Naive B cell (primary cell): ENCODE results near the gene DTNBP1. TPM values are rescaled to one million over a fixed set of nuclear protein-coding genes. Genes with fewer than 3 reads are reported as not detected.
A peak's percentile ranks its signal among the peaks of the same experiment; 100 is the strongest.

ENCODE experiments used
- ATAC-seq, 2 donors: fragments of 150-1000 bp; cut with Tn5 transposase; 2 replicates each; pipeline ENCODE4 v1.10.0; 2021; ENCODE audit warnings: low read depth in 2 of 2, mild to moderate bottlenecking in 2 of 2, moderate library complexity in 2 of 2
- DNase-seq: peaks from one replicate; pipeline ENCODE4 v3.0.0; 2022
- H3K27ac Mint-ChIP-seq, 6 donors: one replicate each; pipeline ENCODE4 v1.8.0; 2020 to 2022; ENCODE audit warnings: mild to moderate bottlenecking in 6 of 6, mixed read lengths in 6 of 6, moderate library complexity in 5 of 6, inconsistent platforms in 2 of 6
- H3K27me3 Mint-ChIP-seq, 3 donors: one replicate each; pipeline ENCODE4 v1.8.0; 2021 to 2022; ENCODE audit warnings: mixed read lengths in 3 of 3, mild to moderate bottlenecking in 1 of 3
- H3K36me3 Mint-ChIP-seq, 2 donors: one replicate each; pipeline ENCODE4 v1.8.0; 2020 to 2022; ENCODE audit warnings: mixed read lengths in 2 of 2, inconsistent platforms in 1 of 2, mild to moderate bottlenecking in 1 of 2
- H3K4me1 Mint-ChIP-seq, 3 donors: one replicate each; pipeline ENCODE4 v1.8.0; 2020 to 2022; ENCODE audit warnings: mixed read lengths in 3 of 3, inconsistent platforms in 1 of 3, mild to moderate bottlenecking in 1 of 3, moderate library complexity in 1 of 3
- H3K4me3 Mint-ChIP-seq, 8 donors: one replicate each; pipeline ENCODE4 v1.8.0; 2020 to 2022; ENCODE audit warnings: mild to moderate bottlenecking in 8 of 8, mixed read lengths in 8 of 8, moderate library complexity in 8 of 8, inconsistent platforms in 2 of 8
- H3K9me3 Mint-ChIP-seq, 7 donors: one replicate each; pipeline ENCODE4 v1.8.0; 2020 to 2022; ENCODE audit warnings: mixed read lengths in 7 of 7, mild to moderate bottlenecking in 5 of 7, inconsistent platforms in 2 of 7, moderate library complexity in 1 of 7
- polyA plus RNA-seq, 6 donors: library from polyadenylated mRNA; unstranded; fragments of 300-500 nt; fragmentation: Illumina TruSeq; gene quantifications; one replicate each; pipeline ENCODE4 v1.2.3, GENCODE V29; 2021; ENCODE audit warnings: low read depth in 6 of 6

The DTNBP1 gene
- polyA plus RNA-seq, 6 donors from 2014 or later = 60.2 to 108 (median 77.4) TPM

- H3K9me3 Mint-ChIP-seq = no peaks in the 10 kb centered on the region
- H3K27me3 Mint-ChIP-seq = no peaks in the 10 kb centered on the region
- no peak for ATAC-seq
- peak overlapping the region in 2 of 6 donors; percentile 34 to 70 for H3K27ac Mint-ChIP-seq
- H3K4me3 Mint-ChIP-seq = no peak overlapping the region
- no peak for DNase-seq
- H3K4me1 Mint-ChIP-seq = peaks cover 6 to 26% (median 15%) of the 10 kb centered on the region in 3 donors
- peaks cover 2 to 6% of the 10 kb centered on the region in 2 donors for H3K36me3 Mint-ChIP-seq
Observed at GRCh38 chr6:15629487-15629886, 33.3 kb downstream of the DTNBP1 start.

GRCh38 chr6:15628499-15629131 is 34.2 kb downstream of the DTNBP1 start:
- Mint-ChIP-seq H3K27me3 (no peaks in the 10 kb centered on the region), H3K4me3 (no peak overlapping the region), H3K4me1 (peaks cover 6 to 26% (median 15%) of the 10 kb centered on the region in 3 donors), H3K9me3 (no peaks in the 10 kb centered on the region), H3K27ac (peak overlapping the region; percentile 20 to 72 (median 48)), H3K36me3 (peaks cover 0 to 5% of the 10 kb centered on the region in 2 donors)
- ATAC-seq = no peak
- no peak for DNase-seq

DNA sequence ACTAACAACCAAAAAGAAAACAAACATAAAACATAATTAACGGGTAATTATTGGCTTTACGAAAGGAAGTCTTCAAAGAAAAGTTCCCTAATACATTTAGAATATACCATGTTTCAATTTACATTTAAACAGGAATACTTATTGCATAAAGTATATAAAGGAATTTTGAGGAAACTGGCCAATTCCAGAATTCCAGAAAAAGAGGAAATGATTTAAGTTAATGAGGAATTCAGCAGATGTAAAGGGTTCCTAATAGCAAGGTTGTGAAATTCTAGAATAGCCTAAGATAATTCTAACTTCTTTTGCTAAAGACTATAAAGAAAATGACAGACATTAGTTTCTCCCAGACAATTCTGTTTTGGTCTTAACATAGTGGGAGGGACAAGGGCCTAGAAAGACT is 35.0 kb downstream of the DTNBP1 start:
- H3K27ac Mint-ChIP-seq = peak overlapping the region; percentile 21 to 61 (median 54)
- DNase-seq = no peak
- ATAC-seq = no peak
- H3K4me3 Mint-ChIP-seq = no peak overlapping the region
- peaks cover 6 to 26% (median 16%) of the 10 kb centered on the region in 3 donors for H3K4me1 Mint-ChIP-seq
- no peaks in the 10 kb centered on the region for H3K36me3 Mint-ChIP-seq
- H3K27me3 Mint-ChIP-seq = no peaks in the 10 kb centered on the region
- H3K9me3 Mint-ChIP-seq = no peaks in the 10 kb centered on the region

DNA sequence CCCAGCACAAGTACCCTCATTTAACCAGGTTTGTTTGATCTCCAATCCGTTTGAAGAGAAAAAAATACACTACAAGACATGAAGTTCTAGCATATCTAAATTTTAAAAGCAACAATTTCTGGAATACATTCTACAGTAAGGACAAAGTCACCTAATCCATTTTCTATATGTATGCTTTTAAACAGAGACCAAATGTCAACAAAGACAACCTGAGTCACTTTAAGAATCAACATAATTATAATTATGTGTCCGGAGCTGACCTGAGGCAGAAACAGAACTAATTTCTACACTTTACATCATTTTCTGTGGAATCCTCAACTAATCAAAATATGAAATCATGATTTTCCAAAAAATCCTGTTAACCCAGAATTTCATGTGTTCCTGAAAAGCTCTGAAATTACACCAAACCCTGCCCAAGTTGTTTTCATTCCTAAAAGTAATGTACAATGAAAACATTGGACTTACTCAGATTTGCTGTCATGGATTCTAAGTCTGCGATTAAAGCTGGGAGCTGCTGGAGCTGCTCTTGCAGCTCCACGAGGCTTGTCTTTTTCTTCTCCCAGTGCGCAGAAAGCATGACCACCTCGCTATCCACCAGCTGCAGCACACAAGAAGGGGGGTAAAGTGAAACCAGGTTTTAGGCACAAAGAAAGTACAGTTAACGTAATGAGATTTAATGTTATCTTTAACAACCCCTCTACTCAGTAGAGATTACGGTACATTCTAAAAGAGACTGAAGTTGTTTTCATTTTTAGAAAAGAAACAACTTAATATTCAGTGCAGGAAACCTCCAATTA is 35.8 kb downstream of the DTNBP1 start:
- peak overlapping the region in 4 of 6 donors; percentile 58 to 87 (median 80) for H3K27ac Mint-ChIP-seq
- H3K9me3 Mint-ChIP-seq = no peaks in the 10 kb centered on the region
- DNase-seq (no peak), ATAC-seq (no peak)
- peaks cover 6 to 24% (median 20%) of the 10 kb centered on the region in 3 donors for H3K4me1 Mint-ChIP-seq
- no peaks in the 10 kb centered on the region for H3K27me3 Mint-ChIP-seq
- no peak overlapping the region for H3K4me3 Mint-ChIP-seq
- no peaks in the 10 kb centered on the region for H3K36me3 Mint-ChIP-seq

- Mint-ChIP-seq H3K4me3 (no peak overlapping the region), H3K9me3 (no peaks in the 10 kb centered on the region), H3K27me3 (no peaks in the 10 kb centered on the region), H3K27ac (peak overlapping the region in 4 of 6 donors; percentile 12 to 81 (median 42)), H3K4me1 (peaks cover 8 to 27% (median 25%) of the 10 kb centered on the region in 3 donors), H3K36me3 (no peaks in the 10 kb centered on the region)
- ATAC-seq (no peak), DNase-seq (no peak)
Observed at GRCh38 chr6:15626160-15626559, 36.7 kb downstream of the DTNBP1 start.

- Mint-ChIP-seq H3K36me3 (peaks cover 5 to 6% of the 10 kb centered on the region in 2 donors), H3K4me3 (no peak overlapping the region), H3K4me1 (peaks cover 9 to 28% (median 26%) of the 10 kb centered on the region in 3 donors), H3K27me3 (no peaks in the 10 kb centered on the region), H3K27ac (peak overlapping the region in 1 of 6 donors; percentile 78), H3K9me3 (no peaks in the 10 kb centered on the region)
- ATAC-seq (no peak), DNase-seq (no peak)
Observed at GRCh38 chr6:15623276-15624116, 39.3 kb downstream of the DTNBP1 start.

DNA sequence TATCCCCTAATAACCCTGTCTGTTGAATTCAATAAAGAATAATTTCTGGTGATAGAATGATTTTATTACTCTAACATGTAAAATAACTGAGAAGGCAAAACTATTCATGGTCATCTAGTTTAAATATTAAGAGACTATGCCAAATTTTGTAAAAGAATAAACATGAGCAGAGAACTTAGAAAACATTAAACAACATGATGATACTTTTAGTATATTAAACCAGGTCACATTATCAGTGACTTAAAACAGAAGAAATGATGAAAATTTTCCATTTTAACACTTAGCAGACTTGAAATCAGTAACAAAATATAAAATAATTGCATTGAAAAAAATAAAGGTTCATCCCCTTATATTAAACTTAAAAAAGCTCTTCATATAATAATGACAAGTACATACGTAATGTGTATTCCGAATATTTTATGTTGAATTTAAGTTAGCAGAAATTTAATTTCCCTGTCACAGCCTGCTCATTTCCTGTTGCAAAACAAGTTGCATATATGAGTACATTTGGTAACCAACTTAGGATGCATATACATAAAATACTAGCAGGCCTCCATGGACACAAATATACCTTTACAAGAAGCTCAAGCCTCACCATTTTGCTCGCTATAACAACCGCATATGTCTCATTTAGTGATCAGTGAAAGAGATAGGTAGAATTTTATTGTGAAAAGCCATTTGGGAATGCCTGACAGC is 40.6 kb downstream of the DTNBP1 start:
- H3K4me3 Mint-ChIP-seq = no peak overlapping the region
- DNase-seq (no peak), ATAC-seq (no peak)
- peak overlapping the region in 5 of 6 donors; percentile 6 to 89 (median 62) for H3K27ac Mint-ChIP-seq
- H3K36me3 Mint-ChIP-seq = peaks cover 7% of the 10 kb centered on the region in 2 donors
- no peaks in the 10 kb centered on the region for H3K9me3 Mint-ChIP-seq
- H3K27me3 Mint-ChIP-seq = no peaks in the 10 kb centered on the region
- peaks cover 14 to 35% (median 31%) of the 10 kb centered on the region in 3 donors for H3K4me1 Mint-ChIP-seq

- no peaks in the 10 kb centered on the region for H3K27me3 Mint-ChIP-seq
- ATAC-seq (peak; percentile 59 to 62), DNase-seq (no peak)
- H3K4me3 Mint-ChIP-seq = no peak overlapping the region
- no peaks in the 10 kb centered on the region for H3K9me3 Mint-ChIP-seq
- peak overlapping the region; percentile 6 to 89 (median 70) for H3K27ac Mint-ChIP-seq
- H3K36me3 Mint-ChIP-seq = peaks cover 7% of the 10 kb centered on the region in 2 donors
- H3K4me1 Mint-ChIP-seq = peaks cover 21 to 43% (median 33%) of the 10 kb centered on the region in 3 donors
Observed at GRCh38 chr6:15621203-15622044, 41.4 kb downstream of the DTNBP1 start.

- ATAC-seq = no peak
- Mint-ChIP-seq H3K4me3 (no peak overlapping the region), H3K27me3 (no peaks in the 10 kb centered on the region), H3K27ac (peak overlapping the region in 1 of 6 donors; percentile 48), H3K4me1 (peaks cover 28 to 51% (median 40%) of the 10 kb centered on the region in 3 donors), H3K36me3 (peaks cover 7% of the 10 kb centered on the region in 2 donors), H3K9me3 (no peaks in the 10 kb centered on the region)
- no peak for DNase-seq
Observed at GRCh38 chr6:15620611-15621010, 42.2 kb downstream of the DTNBP1 start.

GRCh38 chr6:15619330-15619729 is 43.5 kb downstream of the DTNBP1 start:
- no peak overlapping the region for H3K27ac Mint-ChIP-seq
- peaks cover 33 to 59% (median 43%) of the 10 kb centered on the region in 3 donors for H3K4me1 Mint-ChIP-seq
- ATAC-seq (no peak), DNase-seq (no peak)
- peaks cover 0 to under 1% (median 0%) of the 10 kb centered on the region in 7 donors for H3K9me3 Mint-ChIP-seq
- H3K36me3 Mint-ChIP-seq = peaks cover 15 to 18% of the 10 kb centered on the region in 2 donors
- no peak overlapping the region for H3K4me3 Mint-ChIP-seq
- no peaks in the 10 kb centered on the region for H3K27me3 Mint-ChIP-seq

- DNase-seq (no peak), ATAC-seq (no peak)
- no peaks in the 10 kb centered on the region for H3K27me3 Mint-ChIP-seq
- peaks cover 39 to 66% (median 49%) of the 10 kb centered on the region in 3 donors for H3K4me1 Mint-ChIP-seq
- H3K4me3 Mint-ChIP-seq = no peak overlapping the region
- peaks cover 0 to 2% (median 0%) of the 10 kb centered on the region in 7 donors for H3K9me3 Mint-ChIP-seq
- peak overlapping the region in 2 of 6 donors; percentile 46 to 67 for H3K27ac Mint-ChIP-seq
- peaks cover 21 to 25% of the 10 kb centered on the region in 2 donors for H3K36me3 Mint-ChIP-seq
Observed at GRCh38 chr6:15618685-15619084, 44.1 kb downstream of the DTNBP1 start.

DNA sequence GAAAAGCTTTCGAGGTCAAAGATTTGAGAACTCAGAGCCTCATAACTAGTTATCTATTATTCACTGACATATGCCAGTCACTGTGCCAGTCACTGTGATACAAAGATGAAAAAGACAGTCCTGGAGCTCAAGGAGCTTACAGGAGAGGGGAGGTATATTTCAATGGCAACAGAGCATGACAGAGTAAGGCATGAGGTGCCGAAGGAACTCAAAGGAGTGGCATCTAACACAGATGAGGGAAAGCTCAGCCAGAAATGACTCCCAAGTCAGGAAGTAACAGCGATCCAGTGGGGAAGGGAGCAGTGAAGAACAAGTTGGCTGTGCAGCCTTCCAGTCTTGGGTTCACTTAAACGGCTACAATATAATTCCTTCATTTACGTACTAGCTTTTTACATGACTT is 46.6 kb downstream of the DTNBP1 start:
- H3K27ac Mint-ChIP-seq = peak overlapping the region in 4 of 6 donors; percentile 32 to 86 (median 65)

More for the DNA sequence above, 46.6 kb downstream of the DTNBP1 start:
- Mint-ChIP-seq H3K4me1 (peaks cover 46 to 62% (median 60%) of the 10 kb centered on the region in 3 donors), H3K9me3 (peaks cover 0 to 2% (median 0%) of the 10 kb centered on the region in 7 donors), H3K36me3 (peaks cover 34% of the 10 kb centered on the region in 2 donors), H3K27me3 (no peaks in the 10 kb centered on the region), H3K4me3 (no peak overlapping the region)
- ATAC-seq (no peak), DNase-seq (no peak)
